Measurements from ENCODE around the gene LMAN1L. TPM values are rescaled to one million over a fixed set of nuclear protein-coding genes. Genes with fewer than 3 reads are reported as not detected.

LMAN1L gene
- total RNA-seq, 1 donor from 2014 or later: not detected

GRCh38 chr15:74788042-74788682 is 24.5 kb upstream of the LMAN1L start:
- Mint-ChIP-seq H3K9me3 (ENCODE audit: unreplicated experiment) (no peaks in the 10 kb centered on the region), H3K27me3 (ENCODE audit: unreplicated experiment) (peaks cover 2% of the 10 kb centered on the region), H3K4me1 (ENCODE audit: unreplicated experiment) (peaks cover 46% of the 10 kb centered on the region), H3K27ac (ENCODE audit: unreplicated experiment) (no peak overlapping the region), H3K4me3 (ENCODE audit: unreplicated experiment) (peak overlapping the region; percentile 65), H3K36me3 (ENCODE audit: low read depth, unreplicated experiment) (peaks cover 4% of the 10 kb centered on the region)
- no peak for TF ChIP-seq CTCF (IDR thresholded peaks at IDR 0.05; ENCODE audit: unreplicated experiment)
- DNase-seq (ENCODE audit: low spot score): no peak

GRCh38 chr15:74788683-74789151 is 23.9 kb upstream of the LMAN1L start:
- Mint-ChIP-seq H3K4me1 (ENCODE audit: unreplicated experiment) (peaks cover 40% of the 10 kb centered on the region), H3K4me3 (ENCODE audit: unreplicated experiment) (peak overlapping the region; percentile 15), H3K27ac (ENCODE audit: unreplicated experiment) (no peak overlapping the region), H3K9me3 (ENCODE audit: unreplicated experiment) (no peaks in the 10 kb centered on the region), H3K36me3 (ENCODE audit: low read depth, unreplicated experiment) (peaks cover 4% of the 10 kb centered on the region), H3K27me3 (ENCODE audit: unreplicated experiment) (peaks cover 2% of the 10 kb centered on the region)
- no peak for DNase-seq (ENCODE audit: low spot score)
- no peak for TF ChIP-seq CTCF (IDR thresholded peaks at IDR 0.05; ENCODE audit: unreplicated experiment)

GRCh38 chr15:74789171-74789631 is 23.4 kb upstream of the LMAN1L start:
- no peak for DNase-seq (ENCODE audit: low spot score)
- Mint-ChIP-seq H3K36me3 (ENCODE audit: low read depth, unreplicated experiment) (peaks cover 4% of the 10 kb centered on the region), H3K9me3 (ENCODE audit: unreplicated experiment) (no peaks in the 10 kb centered on the region), H3K27me3 (ENCODE audit: unreplicated experiment) (peaks cover 2% of the 10 kb centered on the region), H3K27ac (ENCODE audit: unreplicated experiment) (peak overlapping the region; percentile 16), H3K4me1 (ENCODE audit: unreplicated experiment) (peaks cover 36% of the 10 kb centered on the region), H3K4me3 (ENCODE audit: unreplicated experiment) (no peak overlapping the region)
- TF ChIP-seq CTCF (IDR thresholded peaks at IDR 0.05; ENCODE audit: unreplicated experiment): no peak

GRCh38 chr15:74789741-74790079 is 22.9 kb upstream of the LMAN1L start:
- no peak for DNase-seq (ENCODE audit: low spot score)
- no peak for TF ChIP-seq CTCF (IDR thresholded peaks at IDR 0.05; ENCODE audit: unreplicated experiment)
- peaks cover 2% of the 10 kb centered on the region for H3K27me3 Mint-ChIP-seq (ENCODE audit: unreplicated experiment)
- peaks cover 4% of the 10 kb centered on the region for H3K36me3 Mint-ChIP-seq (ENCODE audit: low read depth, unreplicated experiment)
- peak overlapping the region; percentile 19 for H3K4me3 Mint-ChIP-seq (ENCODE audit: unreplicated experiment)
- H3K4me1 Mint-ChIP-seq (ENCODE audit: unreplicated experiment): peaks cover 32% of the 10 kb centered on the region
- H3K27ac Mint-ChIP-seq (ENCODE audit: unreplicated experiment): peak overlapping the region; percentile 16
- no peaks in the 10 kb centered on the region for H3K9me3 Mint-ChIP-seq (ENCODE audit: unreplicated experiment)

GRCh38 chr15:74790080-74790916 is 22.3 kb upstream of the LMAN1L start:
- Mint-ChIP-seq H3K27me3 (ENCODE audit: unreplicated experiment) (peaks cover 2% of the 10 kb centered on the region), H3K27ac (ENCODE audit: unreplicated experiment) (no peak overlapping the region), H3K9me3 (ENCODE audit: unreplicated experiment) (no peaks in the 10 kb centered on the region), H3K36me3 (ENCODE audit: low read depth, unreplicated experiment) (no peaks in the 10 kb centered on the region), H3K4me3 (ENCODE audit: unreplicated experiment) (no peak overlapping the region), H3K4me1 (ENCODE audit: unreplicated experiment) (peaks cover 30% of the 10 kb centered on the region)
- no peak for DNase-seq (ENCODE audit: low spot score)
- no peak for TF ChIP-seq CTCF (IDR thresholded peaks at IDR 0.05; ENCODE audit: unreplicated experiment)

Measured in endothelial cell (in vitro differentiated cells).